Measurements from ENCODE around the gene SMAD9.

The SMAD9 gene

DNA sequence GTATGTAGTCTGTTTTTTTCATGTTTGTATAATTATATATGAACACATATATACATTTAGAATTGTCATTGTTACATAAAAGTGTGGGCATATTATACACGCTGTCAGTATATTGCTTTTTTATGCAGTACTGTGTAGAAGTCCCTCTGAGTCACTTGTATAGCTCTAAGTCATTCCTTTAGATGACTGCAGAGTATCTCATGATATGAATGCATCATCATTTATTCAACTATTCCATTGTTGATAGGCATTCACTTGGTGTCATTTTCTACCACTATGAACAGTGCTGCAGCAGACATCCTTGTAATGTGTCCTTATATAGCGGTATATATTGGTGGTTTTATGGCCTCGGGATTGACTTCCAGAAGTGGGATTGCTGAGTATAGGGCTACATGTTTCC, 85.7 kb downstream of the SMAD9 start:
- Histone ChIP-seq H3K27ac (ENCODE audit: low read depth, low read length) (no peak overlapping the region), H3K9me3 (ENCODE audit: control insufficient read depth, insufficient read depth, low read length) (no peaks in the 10 kb centered on the region), H3K27me3 (ENCODE audit: control insufficient read depth, low read length) (no peaks in the 10 kb centered on the region), H3K4me2 (ENCODE audit: low read length) (no peak overlapping the region), H3K9me2 (replicated peaks; ENCODE audit: control insufficient read depth, low read length) (no peaks in the 10 kb centered on the region), H3K36me3 (ENCODE audit: control insufficient read depth, low read length) (peaks cover 25% of the 10 kb centered on the region), H4K20me1 (ENCODE audit: control insufficient read depth, insufficient read depth, low read depth, low read length) (peaks cover 1% of the 10 kb centered on the region; the same call in 1 of the 2 replicates), H3K4me1 (ENCODE audit: control insufficient read depth, low read length) (no peaks in the 10 kb centered on the region), H3F3A (ENCODE audit: control insufficient read depth, insufficient read depth) (no peaks in the 10 kb centered on the region), H3K4me3 (ENCODE audit: low read length) (no peak overlapping the region), H3K79me2 (ENCODE audit: control insufficient read depth, low read length) (no peaks in the 10 kb centered on the region)
- TF ChIP-seq, protein P1, sequence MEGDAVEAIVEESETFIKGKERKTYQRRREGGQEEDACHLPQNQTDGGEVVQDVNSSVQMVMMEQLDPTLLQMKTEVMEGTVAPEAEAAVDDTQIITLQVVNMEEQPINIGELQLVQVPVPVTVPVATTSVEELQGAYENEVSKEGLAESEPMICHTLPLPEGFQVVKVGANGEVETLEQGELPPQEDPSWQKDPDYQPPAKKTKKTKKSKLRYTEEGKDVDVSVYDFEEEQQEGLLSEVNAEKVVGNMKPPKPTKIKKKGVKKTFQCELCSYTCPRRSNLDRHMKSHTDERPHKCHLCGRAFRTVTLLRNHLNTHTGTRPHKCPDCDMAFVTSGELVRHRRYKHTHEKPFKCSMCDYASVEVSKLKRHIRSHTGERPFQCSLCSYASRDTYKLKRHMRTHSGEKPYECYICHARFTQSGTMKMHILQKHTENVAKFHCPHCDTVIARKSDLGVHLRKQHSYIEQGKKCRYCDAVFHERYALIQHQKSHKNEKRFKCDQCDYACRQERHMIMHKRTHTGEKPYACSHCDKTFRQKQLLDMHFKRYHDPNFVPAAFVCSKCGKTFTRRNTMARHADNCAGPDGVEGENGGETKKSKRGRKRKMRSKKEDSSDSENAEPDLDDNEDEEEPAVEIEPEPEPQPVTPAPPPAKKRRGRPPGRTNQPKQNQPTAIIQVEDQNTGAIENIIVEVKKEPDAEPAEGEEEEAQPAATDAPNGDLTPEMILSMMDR (IDR thresholded peaks at IDR 0.05; ENCODE audit: low read depth, low read length, poor library complexity, severe bottlenecking): no peak
- TF ChIP-seq EZH2phosphoT487 (IDR thresholded peaks at IDR 0.05; ENCODE audit: borderline replicate concordance, low read length): no peak

DNA sequence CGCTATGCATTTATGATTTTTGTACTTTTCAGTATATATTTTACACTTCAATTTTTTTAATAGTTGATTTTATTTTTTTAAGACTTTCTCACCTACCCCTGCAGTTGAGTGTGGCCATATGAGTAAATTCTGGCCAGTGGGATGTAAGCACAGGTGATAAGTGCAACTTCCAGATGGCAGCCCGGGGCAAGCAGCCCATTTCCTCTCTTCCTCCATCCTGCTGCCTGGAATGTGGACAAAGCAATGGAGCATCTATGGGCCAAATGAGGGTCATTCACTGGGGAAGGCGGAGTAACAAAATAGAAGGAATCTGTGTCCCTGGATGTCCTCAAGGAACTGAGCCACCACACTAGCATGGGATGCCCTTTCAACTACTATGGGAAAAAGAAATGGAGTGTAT, 88.7 kb downstream of the SMAD9 start:
- Histone ChIP-seq H3F3A (ENCODE audit: control insufficient read depth, insufficient read depth) (0 out of 2 replicates have a peak, but pooled peaks cover 2% of the 10 kb centered on the region), H3K9me2 (replicated peaks; ENCODE audit: control insufficient read depth, low read length) (no peaks in the 10 kb centered on the region)

DNA sequence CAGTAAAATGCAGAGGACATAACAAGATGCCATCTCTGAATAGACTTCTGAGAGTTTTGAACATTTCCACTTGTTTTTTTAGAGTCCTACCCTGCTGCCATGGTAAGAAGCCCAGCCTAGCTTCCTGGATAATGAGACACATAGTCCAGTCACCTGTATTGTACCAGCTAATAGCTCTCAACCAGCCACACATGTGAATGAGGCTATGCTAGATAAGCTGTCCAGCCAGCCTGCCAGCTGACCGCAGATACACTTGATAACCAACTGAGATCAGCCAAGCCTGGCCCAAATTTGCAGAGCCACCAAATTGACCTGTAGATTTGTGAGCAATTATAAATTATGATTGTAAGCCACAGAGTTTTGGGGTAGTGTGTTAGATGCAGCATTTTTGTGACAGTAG, 90.3 kb downstream of the SMAD9 start:
- no peaks in the 10 kb centered on the region for H3K9me3 ChIP-seq (ENCODE audit: control insufficient read depth, insufficient read depth, low read length)
- H3K36me3 ChIP-seq (ENCODE audit: control insufficient read depth, low read length): peaks cover 64% of the 10 kb centered on the region
- no peak overlapping the region for H3K4me3 ChIP-seq (ENCODE audit: low read length)
- no peak overlapping the region for H3K4me2 ChIP-seq (ENCODE audit: low read length)
- no peaks in the 10 kb centered on the region for H3K4me1 ChIP-seq (ENCODE audit: control insufficient read depth, low read length)
- peaks cover 10% of the 10 kb centered on the region for H3K79me2 ChIP-seq (ENCODE audit: control insufficient read depth, low read length)
- peaks cover 4% of the 10 kb centered on the region; the same call in 1 of the 2 replicates for H4K20me1 ChIP-seq (ENCODE audit: control insufficient read depth, insufficient read depth, low read depth, low read length)
- H3K27me3 ChIP-seq (ENCODE audit: control insufficient read depth, low read length): no peaks in the 10 kb centered on the region
- H3K9me2 ChIP-seq (replicated peaks; ENCODE audit: control insufficient read depth, low read length): no peaks in the 10 kb centered on the region
- H3K27ac ChIP-seq (ENCODE audit: low read depth, low read length): no peak overlapping the region
- H3F3A ChIP-seq (ENCODE audit: control insufficient read depth, insufficient read depth): 0 out of 2 replicates have a peak, but pooled peaks cover 2% of the 10 kb centered on the region
- TF ChIP-seq EZH2phosphoT487 (IDR thresholded peaks at IDR 0.05; ENCODE audit: borderline replicate concordance, low read length): no peak
- TF ChIP-seq, protein P1 (IDR thresholded peaks at IDR 0.05; ENCODE audit: low read depth, low read length, poor library complexity, severe bottlenecking): no peak

More for the DNA sequence above, 88.7 kb downstream of the SMAD9 start:
- Histone ChIP-seq H3K36me3 (ENCODE audit: control insufficient read depth, low read length) (peaks cover 49% of the 10 kb centered on the region), H3K79me2 (ENCODE audit: control insufficient read depth, low read length) (no peaks in the 10 kb centered on the region), H3K4me3 (ENCODE audit: low read length) (no peak overlapping the region), H3K4me2 (ENCODE audit: low read length) (no peak overlapping the region), H3K27ac (ENCODE audit: low read depth, low read length) (no peak overlapping the region), H3K4me1 (ENCODE audit: control insufficient read depth, low read length) (no peaks in the 10 kb centered on the region), H3K9me3 (ENCODE audit: control insufficient read depth, insufficient read depth, low read length) (no peaks in the 10 kb centered on the region), H4K20me1 (ENCODE audit: control insufficient read depth, insufficient read depth, low read depth, low read length) (no peaks in the 10 kb centered on the region), H3K27me3 (ENCODE audit: control insufficient read depth, low read length) (no peaks in the 10 kb centered on the region)
- TF ChIP-seq, protein P1 (IDR thresholded peaks at IDR 0.05; ENCODE audit: low read depth, low read length, poor library complexity, severe bottlenecking): no peak
- TF ChIP-seq EZH2phosphoT487 (IDR thresholded peaks at IDR 0.05; ENCODE audit: borderline replicate concordance, low read length): no peak

Data from DOHH2 (cell line).